GM12891 (cell line): ENCODE measurements around the gene CAPRIN1.

Source experiments
- PAX5 ChIP-seq: IDR thresholded peaks from 2 replicates; pipeline ENCODE4 v1.6.1; 2011; ENCODE audit warnings: low read length, moderate library complexity, mild to moderate bottlenecking; ENCODE audit not compliant: insufficient read depth, severe bottlenecking
- POLR2A ChIP-seq: IDR thresholded peaks from 2 replicates; pipeline ENCODE4 v1.6.1; 2011; ENCODE audit warnings: low read depth, low read length, control low read depth
- POLR2AphosphoS5 ChIP-seq: IDR thresholded peaks from 2 replicates; pipeline ENCODE4 v1.6.1; 2011; ENCODE audit warnings: low read depth, low read length, control low read depth
- SPI1 ChIP-seq: IDR thresholded peaks from 2 replicates; pipeline ENCODE4 v1.6.1; 2011; ENCODE audit warnings: low read depth, low read length, control low read depth
- TAF1 ChIP-seq: IDR thresholded peaks from 2 replicates; pipeline ENCODE4 v1.6.1; 2011; ENCODE audit warnings: low read depth, low read length, control low read depth

DNA sequence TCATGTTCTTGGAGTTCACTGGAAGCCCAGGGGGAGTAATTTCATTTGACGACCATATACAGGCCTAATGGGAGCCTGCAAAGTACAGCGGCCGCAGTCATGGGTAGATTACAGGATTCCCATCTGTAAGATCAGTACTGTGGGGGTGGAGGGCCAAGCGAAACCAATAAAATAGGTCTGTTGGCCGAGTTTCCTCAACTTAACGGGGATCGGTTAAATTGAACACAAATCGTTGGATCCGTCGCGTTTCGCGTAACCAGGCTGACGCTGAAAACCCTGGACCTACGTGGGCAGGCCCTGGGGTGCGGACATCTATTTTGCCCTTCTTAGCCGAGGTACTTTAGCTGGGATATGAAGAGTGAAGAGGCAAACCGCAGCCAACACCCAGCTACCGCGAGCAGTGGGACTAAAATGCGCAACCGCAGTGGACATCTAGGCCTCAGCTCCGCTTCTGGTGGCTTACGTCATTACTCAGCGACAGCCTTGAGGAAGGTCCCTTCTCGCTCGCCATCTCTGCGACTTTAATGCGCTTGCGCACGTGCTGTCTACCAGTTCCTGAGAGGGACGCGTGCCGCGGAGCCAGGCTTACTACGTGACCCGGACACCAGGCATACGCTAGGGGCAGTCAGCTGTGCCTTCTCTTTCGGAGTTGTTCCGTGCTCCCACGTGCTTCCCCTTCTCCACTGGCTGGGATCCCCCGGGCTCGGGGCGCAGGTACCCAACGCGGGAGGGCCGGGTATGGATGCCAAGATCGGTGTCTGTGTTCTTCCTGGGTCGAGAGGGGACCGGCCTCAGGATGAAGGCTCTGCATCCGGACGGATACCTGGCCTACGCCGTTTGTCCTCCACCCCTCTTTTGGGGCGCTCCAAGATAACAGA, 53.8 kb downstream of the CAPRIN1 start, which contains the start of gene NAT10:
- peak; percentile 75 for TF ChIP-seq TAF1
- no peak for TF ChIP-seq SPI1
- TF ChIP-seq POLR2A: peak; percentile 98
- peak; percentile 98 for TF ChIP-seq POLR2AphosphoS5
- peak; percentile 52 for TF ChIP-seq PAX5
